HepG2 (cell line): ENCODE data around the gene PDK2. TPM values are rescaled to one million over a fixed set of nuclear protein-coding genes. Genes with fewer than 3 reads are reported as not detected.

Experiments
- AGO2 ChIP-seq: fragments of 200-400 bp; formaldehyde crosslinking; optimal IDR thresholded peaks from 2 replicates; pipeline ENCODE3; 2017; ENCODE audit warnings: mild to moderate bottlenecking, low read depth, low read length, moderate library complexity
- ARID3A ChIP-seq: IDR thresholded peaks from 2 replicates; pipeline ENCODE4 v1.6.1; 2012; ENCODE audit warnings: low read depth, low read length, improper control_type of control experiment
- ASH2L ChIP-seq: fragments of 300-600, 200-600 bp; sonication (generic); IDR thresholded peaks from 2 replicates; pipeline ENCODE4 v1.7.0; 2017; ENCODE audit warnings: low read depth, mild to moderate bottlenecking, moderate library complexity, mixed read lengths, low read length; ENCODE audit not compliant: insufficient read length
- BHLHE40 ChIP-seq: IDR thresholded peaks from 2 replicates; pipeline ENCODE4 v1.6.1; 2011; ENCODE audit warnings: low read length, improper control_type of control experiment
- ERF ChIP-seq: IDR thresholded peaks from 2 replicates; pipeline ENCODE4 v1.6.1; 2018; ENCODE audit warnings: missing biosample characterization, missing genetic modification reagents
- ESRRA ChIP-seq: sonication (generic); formaldehyde crosslinking; IDR thresholded peaks from 2 replicates; pipeline ENCODE4 v1.5.1; 2020; ENCODE audit warnings: mild to moderate bottlenecking, low read depth, missing genetic modification reagents
- FOXA3 ChIP-seq: IDR thresholded peaks from 2 replicates; pipeline ENCODE4 v1.6.1; 2016; ENCODE audit warnings: missing genetic modification reagents, missing compliant biosample characterization
- PRDM10 ChIP-seq: sonication (generic); formaldehyde crosslinking; IDR thresholded peaks from 2 replicates; pipeline ENCODE4 v1.4.0; 2020; ENCODE audit warnings: low read depth, missing genetic modification reagents
- SP5 ChIP-seq: IDR thresholded peaks from 2 replicates; pipeline ENCODE4 v1.6.1; 2016; ENCODE audit warnings: low read depth, borderline replicate concordance
- TBX2 ChIP-seq: sonication (generic); formaldehyde crosslinking; IDR thresholded peaks from 2 replicates; pipeline ENCODE4 v1.5.0; 2020; ENCODE audit warnings: missing genetic modification reagents, mild to moderate bottlenecking, borderline replicate concordance
- THAP11 ChIP-seq: IDR thresholded peaks from 2 replicates; pipeline ENCODE4 v1.6.1; 2016; ENCODE audit warnings: missing biosample characterization, missing genetic modification reagents
- ZMYM4 ChIP-seq: sonication (generic); formaldehyde crosslinking; IDR thresholded peaks from 2 replicates; pipeline ENCODE4 v1.8.1; 2023; ENCODE audit warnings: mild to moderate bottlenecking, missing genetic modification reagents
- ZNF138 ChIP-seq: sonication (generic); formaldehyde crosslinking; IDR thresholded peaks from 2 replicates; pipeline ENCODE4 v1.5.0; 2020; ENCODE audit warnings: mild to moderate bottlenecking, low read depth, missing genetic modification reagents
- ZNF614 ChIP-seq: IDR thresholded peaks from 2 replicates; pipeline ENCODE4 v1.6.1; 2018; ENCODE audit warnings: missing biosample characterization, missing genetic modification reagents, inconsistent platforms, borderline replicate concordance
- ZNF740 ChIP-seq: sonication (generic); formaldehyde crosslinking; IDR thresholded peaks from 2 replicates; pipeline ENCODE4 v1.4.0; 2020; ENCODE audit warnings: missing genetic modification reagents
- ZNF766 ChIP-seq: sonication (generic); formaldehyde crosslinking; IDR thresholded peaks from 2 replicates; pipeline ENCODE4 v1.5.0; 2020; ENCODE audit warnings: missing genetic modification reagents, borderline replicate concordance
- polyA plus RNA-seq, 8 experiments: library from polyadenylated mRNA; depleted of rRNA in 3 of 8; stranded (reverse) in 7 of 8; unstranded in 1 of 8; fragments of >200 nt; fragmentation: Illumina TruSeq in 4 of 8; extraction: Trizol in 4 of 8; gene quantifications; 2 replicates each; pipeline versions ENCODE4 v1.2.1 to v1.2.3, GENCODE V29; 2011 to 2016; ENCODE audit warnings: low read depth in 4 of 8, missing spikeins in 1 of 8, mixed read lengths in 1 of 8; ENCODE audit not compliant: insufficient read depth in 1 of 8
- total RNA-seq, 5 experiments: library from RNA; depleted of rRNA; stranded (reverse); fragments of >200 nt; fragmentation: Illumina TruSeq; extraction: Trizol; gene quantifications; 2 replicates each; pipeline ENCODE4 v1.2.3, GENCODE V29; 2016; ENCODE audit warnings: low read depth in 1 of 5
- TF ChIP-seq, protein P1 (sequence below): sonication (generic); formaldehyde crosslinking; IDR thresholded peaks from 2 replicates; pipeline ENCODE4 v1.5.0; 2020; ENCODE audit warnings: missing genetic modification reagents
- TF ChIP-seq, protein P2 (sequence below), 2 experiments: sonication (generic) in 1 of 2; formaldehyde crosslinking in 1 of 2; IDR thresholded peaks; 2 replicates each; pipeline versions ENCODE4 v1.4.0 to v1.6.1; 2018 to 2020; ENCODE audit warnings: missing genetic modification reagents in 2 of 2, borderline replicate concordance in 1 of 2, low read depth in 1 of 2, mild to moderate bottlenecking in 1 of 2, missing biosample characterization in 1 of 2

Gene PDK2
- total and polyA plus RNA-seq, 2 of the 13 experiments (the other 11 are each of a cell fraction or from before 2014, with no cell fraction given), result 18.5 to 59.7 TPM

GRCh38 chr17:50101346-50102163 is 6.4 kb downstream of the PDK2 start (continued):
- TF ChIP-seq THAP11 (CRISPR knock-in tag) (peak; percentile 30; the same call in 1 of the 2 replicates), ERF (CRISPR knock-in tag) (0 out of 2 replicates have a peak, but pooled peaks have one; percentile 44), ZNF138 (0 out of 2 replicates have a peak, but pooled peaks have one; percentile 31), AGO2 (peak; percentile 58), ASH2L (peak; percentile 55), ZNF766 (CRISPR knock-in tag) (no peak), TBX2 (CRISPR knock-in tag) (peak; percentile 41; the same call in 1 of the 2 replicates), PRDM10 (CRISPR knock-in tag) (0 out of 2 replicates have a peak, but pooled peaks have one; percentile 28), ARID3A (no peak), FOXA3 (peak; percentile 84), ZNF740 (CRISPR knock-in tag) (0 out of 2 replicates have a peak, but pooled peaks have one; percentile 45), BHLHE40 (peak; percentile 27; the same call in 1 of the 2 replicates), ESRRA (CRISPR knock-in tag) (no peak), ZNF614 (no peak), SP5 (CRISPR knock-in tag) (peak; percentile 34; the same call in 1 of the 2 replicates), ZMYM4 (CRISPR knock-in tag) (0 out of 2 replicates have a peak, but pooled peaks have one; percentile 24)
- TF ChIP-seq, protein P1, sequence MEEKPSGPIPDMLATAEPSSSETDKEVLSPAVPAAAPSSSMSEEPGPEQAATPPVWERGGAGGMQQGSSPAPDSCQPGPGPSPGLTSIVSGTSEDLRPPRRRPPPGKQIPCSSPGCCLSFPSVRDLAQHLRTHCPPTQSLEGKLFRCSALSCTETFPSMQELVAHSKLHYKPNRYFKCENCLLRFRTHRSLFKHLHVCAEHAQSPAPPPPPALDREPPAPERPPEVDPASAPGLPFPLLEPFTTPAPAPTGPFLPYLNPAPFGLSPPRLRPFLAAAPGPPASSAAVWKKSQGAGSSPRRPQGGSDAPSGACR (CRISPR knock-in tag), result peak; percentile 14; the same call in 1 of the 2 replicates
- TF ChIP-seq, protein P2, sequence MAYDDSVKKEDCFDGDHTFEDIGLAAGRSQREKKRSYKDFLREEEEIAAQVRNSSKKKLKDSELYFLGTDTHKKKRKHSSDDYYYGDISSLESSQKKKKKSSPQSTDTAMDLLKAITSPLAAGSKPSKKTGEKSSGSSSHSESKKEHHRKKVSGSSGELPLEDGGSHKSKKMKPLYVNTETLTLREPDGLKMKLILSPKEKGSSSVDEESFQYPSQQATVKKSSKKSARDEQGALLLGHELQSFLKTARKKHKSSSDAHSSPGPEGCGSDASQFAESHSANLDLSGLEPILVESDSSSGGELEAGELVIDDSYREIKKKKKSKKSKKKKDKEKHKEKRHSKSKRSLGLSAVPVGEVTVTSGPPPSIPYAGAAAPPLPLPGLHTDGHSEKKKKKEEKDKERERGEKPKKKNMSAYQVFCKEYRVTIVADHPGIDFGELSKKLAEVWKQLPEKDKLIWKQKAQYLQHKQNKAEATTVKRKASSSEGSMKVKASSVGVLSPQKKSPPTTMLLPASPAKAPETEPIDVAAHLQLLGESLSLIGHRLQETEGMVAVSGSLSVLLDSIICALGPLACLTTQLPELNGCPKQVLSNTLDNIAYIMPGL (CRISPR knock-in tag; IDR thresholded peaks at IDR 0.05; ENCODE audit: borderline replicate concordance in 1 of 2, low read depth in 1 of 2), result peak in 1 of 2 experiments; percentile 14; a peak in 1 of 4 replicates
